HG02973 (cell line): Measurements from ENCODE around the gene KDM6B.
A peak's percentile ranks its signal among the peaks of the same experiment; 100 is the strongest.

ENCODE experiments used
- ATAC-seq: cut with Tn5 transposase; IDR thresholded peaks from one replicate; pipeline ENCODE4 v1.9.1; 2021; ENCODE audit warnings: moderate library complexity; ENCODE audit not compliant: unreplicated experiment

The KDM6B gene

DNA sequence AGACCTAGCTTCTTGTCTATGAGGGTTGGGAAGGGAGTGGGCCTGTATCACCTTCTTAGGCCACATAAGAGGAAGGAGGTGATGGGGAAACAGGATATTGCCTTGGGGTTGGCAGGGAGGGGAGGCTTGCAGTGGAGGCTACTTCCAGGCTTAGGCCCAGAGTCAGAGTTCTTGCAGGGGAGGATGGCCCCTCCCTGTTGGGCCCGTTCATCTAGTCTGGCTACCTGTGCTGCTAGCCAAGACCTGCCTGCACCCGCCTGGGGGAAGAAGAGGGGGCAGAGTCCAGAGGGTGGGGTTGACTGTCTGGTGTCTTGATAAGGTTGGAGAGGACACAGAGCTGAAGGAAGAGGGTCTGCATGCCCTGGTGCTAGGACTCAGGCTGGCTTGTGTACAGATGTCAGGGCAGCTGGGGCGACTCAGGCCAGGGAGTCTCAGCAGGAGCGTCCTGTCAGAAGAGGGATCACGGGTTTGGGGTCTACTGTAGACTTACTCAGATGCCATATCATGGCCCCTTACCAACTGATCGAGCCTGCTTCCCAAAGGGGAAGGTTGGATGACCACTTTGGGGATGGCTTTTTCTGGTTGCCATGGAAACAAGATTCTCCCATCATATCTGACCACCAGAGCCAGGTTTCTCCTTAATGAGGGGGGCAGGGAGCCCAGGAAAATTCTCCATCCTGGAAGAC lies 5.3 kb downstream of the KDM6B start:
- no peak for ATAC-seq

DNA sequence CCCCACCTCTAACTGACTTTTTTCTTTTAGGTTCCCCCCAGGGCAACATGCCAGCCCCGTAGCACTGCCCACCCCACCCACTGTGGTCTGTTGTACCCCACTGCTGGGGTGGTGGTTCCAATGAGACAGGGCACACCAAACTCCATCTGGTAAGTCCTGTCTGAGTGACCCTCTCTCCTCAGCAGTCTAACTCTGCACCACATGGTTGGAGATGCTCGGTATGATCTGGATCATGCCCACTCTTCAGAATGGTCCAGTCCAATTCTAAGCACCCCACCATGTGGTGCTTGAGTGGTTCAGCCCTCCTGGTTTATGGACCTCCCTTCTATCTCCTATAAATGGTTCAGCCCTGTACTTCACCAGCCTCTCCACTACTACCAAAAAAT lies 5.9 kb downstream of the KDM6B start:
- ATAC-seq, result no peak

DNA sequence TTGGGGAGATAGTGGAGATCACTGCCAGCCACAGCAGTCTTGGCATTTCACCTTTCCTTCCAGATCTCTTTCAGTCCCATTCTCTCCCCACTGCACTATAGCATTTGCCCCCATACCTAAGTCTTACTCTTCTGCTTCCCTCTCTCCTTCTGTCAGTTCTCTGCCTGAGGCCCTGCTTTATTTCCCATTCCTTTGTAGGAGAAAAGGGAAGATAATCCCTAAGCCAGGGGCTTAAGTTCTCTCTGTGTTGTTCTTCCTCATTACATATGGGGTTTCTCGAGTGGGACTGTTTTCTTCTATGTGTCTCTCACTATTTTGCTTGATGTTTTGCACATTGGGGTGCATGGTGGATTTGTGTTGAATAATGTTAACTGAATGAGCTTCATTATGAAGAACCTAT lies 6.4 kb downstream of the KDM6B start:
- no peak for ATAC-seq

DNA sequence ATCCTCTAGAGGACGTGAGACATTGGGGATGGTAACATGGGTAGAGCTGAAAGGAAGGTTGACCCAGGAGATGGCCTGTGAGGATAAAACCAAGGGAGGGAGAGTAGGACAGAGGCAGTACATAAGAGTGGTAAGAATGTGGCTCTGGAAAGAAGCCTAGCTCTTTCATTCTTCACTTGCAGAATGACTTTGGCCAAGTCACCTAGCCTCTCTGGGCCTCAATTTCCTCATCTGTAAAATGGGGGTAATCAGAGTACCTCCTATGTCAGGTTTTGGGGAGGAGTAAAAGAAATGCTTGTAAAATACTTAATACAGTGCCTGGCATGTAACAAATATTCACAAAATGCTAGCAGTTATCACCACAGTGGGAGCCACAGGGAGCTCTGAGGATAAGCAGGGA lies 6.9 kb downstream of the KDM6B start:
- ATAC-seq, result no peak

DNA sequence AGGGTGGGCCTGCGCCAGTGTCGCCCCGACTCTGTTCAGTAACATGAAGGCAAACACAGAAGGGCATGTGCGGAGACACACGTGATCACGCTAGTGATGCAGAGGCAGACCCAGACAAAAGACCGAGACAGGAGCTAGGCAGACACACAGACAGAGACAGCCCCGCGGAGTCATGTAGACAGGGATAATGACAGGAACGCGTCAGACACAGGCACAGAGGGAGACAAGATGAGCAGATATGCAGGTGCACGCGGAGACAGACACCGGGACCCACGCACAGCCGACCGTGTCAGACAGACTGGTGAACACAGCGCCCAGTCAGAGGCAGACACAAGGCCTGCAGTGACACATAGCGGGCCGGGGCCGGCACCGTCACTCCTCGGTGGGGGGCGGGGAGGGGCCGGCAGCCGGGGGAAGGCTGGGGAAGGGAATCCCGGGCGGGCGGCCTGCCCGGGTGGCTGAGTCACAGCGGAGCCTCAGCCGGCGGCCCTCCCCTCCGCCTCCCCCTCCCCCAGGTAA lies 7.4 kb downstream of the KDM6B start:
- ATAC-seq, result peak; percentile 7

DNA sequence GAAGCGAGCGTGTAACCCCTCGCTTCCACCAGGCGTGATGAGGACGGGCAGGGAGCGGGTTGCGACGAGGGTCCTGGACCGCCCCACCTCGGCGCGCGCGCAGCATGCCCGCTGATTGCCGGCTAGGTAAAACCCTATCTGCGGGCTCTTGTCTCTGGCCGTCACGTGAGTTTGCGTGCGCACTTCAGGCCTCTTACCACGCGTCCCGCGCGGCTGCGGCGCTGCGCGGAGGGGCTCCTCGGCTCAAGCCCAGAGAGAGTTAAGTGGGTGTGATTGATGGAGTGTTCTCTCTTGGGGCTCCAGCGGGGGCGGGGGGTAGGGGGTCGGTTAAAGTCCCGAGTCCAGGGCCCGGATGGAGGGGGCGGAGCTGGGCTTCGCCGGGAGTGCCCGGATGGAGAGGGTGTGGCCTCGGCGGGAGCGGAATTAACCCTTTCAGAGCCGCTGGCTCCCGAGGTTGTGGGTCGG lies 7.9 kb downstream of the KDM6B start:
- peak; percentile 13 for ATAC-seq

DNA sequence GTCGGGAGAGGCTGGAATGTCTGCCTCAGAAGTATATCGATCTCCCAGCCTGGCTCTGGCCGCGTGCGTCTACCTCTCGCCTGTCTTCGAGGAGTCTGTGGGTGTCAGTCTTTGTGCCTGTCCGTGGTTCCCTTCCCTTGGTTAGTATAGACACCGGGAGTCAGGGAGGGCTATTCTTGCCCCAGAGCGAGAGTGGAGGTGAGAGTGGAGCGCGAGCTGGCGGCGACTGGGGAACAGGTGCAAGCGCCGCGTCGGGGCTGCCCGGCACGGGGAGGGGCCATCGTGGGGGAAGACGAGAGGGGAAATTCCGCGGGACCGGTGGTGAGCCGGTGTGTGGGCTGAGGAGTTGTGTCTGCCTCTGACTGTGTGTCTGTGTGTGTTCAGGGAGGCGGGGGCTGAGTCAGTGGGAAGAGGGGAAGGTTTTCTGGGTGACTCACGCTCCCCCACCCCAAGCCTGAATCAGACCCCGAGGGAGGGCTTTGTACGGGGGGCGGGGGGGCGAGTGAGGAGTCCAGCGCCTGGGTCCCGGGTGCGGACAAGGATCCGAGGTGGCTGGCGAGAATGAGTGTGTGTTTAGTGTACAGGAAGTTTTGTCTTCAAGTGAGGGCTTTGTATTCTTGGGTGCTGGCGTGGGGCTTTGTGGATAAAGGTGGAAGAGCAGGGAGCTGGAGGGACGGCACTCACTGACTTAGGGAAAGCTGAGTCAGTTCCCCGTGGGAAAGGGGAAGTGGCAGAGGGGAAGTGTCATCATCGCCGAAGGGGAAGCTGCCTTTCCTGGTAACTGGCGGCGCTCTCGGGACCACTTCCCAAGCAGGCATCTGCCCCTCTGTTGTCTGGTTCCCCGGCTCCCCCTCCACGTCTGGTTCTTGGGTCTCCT lies 8.6 kb downstream of the KDM6B start:
- ATAC-seq, result peak; percentile 28

DNA sequence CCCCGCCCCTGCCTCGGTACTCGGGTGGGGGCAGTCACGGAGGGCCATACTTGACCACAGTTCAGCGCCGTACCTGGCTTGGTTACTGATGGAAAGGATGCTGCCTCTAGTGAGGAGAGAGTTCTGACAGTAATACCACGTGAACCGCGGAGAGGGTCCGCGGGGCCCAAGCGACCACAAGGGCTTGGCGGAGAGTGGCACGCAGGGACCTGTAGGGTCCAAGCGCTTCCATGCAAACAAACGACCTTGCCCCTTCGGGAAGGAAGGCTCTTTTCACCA lies 9.2 kb downstream of the KDM6B start:
- no peak for ATAC-seq

DNA sequence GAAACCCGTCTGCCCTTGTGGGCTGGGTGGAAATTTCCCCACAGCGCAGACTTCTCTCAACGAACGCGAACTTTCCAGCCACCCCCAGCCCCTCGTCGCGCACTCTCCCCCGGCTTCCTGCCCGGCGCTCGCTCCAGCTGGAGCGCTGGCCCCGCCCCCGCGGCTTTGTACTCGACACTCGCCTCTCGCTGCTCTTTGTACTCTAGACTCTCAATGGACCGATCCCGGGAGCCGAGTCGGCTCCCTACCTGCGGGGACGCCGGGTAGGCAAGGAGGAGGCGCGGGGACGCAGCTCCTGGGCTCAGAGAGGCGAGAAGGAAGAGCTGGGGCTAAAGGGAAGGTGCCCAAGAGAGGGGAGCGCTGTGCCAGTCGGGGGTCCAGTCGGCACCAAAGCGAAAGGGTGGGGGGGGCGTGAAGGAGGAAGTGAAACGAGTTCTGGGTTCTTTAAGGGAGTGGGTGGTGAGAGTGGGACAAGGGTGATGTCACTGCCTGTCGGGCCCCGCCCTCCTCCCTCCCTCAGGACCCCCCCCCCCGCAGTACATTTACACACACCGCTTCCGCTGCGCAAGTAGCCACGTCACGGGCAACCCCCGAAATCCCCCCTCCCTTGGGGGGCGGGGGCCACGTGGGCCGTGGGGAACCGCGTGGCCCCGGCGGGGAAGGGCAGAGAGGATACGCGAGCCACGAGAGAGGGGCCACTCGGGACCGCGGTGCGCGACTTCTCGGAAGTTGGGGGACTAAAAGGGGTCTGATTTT lies 9.7 kb downstream of the KDM6B start:
- ATAC-seq, result no peak

DNA sequence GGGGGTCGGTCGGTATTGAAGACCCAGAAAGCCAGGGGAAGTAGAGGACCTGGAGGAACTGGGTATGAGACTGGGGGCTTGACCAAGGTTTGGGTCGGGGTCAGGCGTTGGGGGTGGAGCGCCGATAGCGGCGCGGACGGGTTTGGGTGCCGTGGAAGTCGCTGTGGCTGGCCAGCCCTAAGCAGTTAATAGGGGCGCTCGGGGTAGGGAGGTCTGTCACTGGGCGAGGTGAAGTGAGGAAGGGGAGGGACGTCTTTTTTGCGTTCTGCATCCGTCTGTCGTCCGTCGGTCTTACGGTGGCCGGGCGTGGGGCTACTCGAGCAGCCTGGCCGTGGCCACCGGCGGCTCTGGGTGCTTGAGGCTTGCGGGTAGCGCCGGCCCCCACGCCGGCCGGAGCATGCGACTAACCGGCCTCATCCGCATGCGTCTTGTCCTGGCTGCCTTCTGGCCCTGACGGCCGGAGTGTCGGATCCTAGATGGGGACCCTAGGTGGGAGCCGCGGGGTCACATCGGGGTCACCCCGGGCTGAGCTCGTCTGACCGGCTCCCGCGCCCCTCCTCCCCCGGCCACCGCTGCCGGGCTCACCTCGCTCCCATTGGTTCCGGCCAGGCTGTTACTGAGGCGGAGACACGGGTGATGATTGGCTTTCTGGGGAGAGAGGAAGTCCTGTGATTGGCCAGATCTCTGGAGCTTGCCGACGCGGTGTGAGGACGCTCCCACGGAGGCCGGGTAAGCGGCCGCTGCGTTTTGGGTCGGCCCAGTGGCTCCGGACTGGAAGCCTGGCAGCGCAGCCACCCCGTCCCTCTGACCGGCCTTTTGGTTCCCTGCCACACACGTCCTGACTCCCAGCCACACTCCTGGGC lies 10.5 kb downstream of the KDM6B start:
- ATAC-seq, result peak; percentile 41

DNA sequence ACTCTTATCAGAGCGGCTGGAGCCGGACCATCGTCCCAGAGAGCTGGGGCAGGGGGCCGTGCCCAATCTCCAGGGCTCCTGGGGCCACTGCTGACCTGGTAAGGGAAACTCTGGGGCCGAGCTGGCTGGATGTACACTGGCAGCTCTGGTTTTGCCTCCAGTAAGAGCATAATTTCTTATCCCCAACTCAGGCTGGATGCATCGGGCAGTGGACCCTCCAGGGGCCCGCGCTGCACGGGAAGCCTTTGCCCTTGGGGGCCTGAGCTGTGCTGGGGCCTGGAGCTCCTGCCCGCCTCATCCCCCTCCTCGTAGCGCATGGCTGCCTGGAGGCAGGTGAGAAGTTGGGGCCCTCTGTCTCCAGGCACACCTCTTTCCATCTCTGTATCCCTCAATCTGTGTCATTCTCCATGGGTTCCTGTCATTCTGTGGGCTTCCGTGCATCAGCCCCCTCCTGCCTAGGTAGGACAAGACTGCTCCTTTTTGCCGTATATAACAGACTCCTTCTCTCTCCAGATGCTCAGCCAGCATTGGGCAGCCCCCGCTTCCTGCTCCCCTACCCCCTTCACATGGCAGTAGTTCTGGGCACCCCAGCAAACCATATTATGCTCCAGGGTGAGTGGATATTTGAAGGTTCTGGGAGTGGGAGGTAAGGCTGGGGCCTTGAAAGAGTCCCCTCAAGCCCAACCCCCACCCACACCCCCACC lies 11.5 kb downstream of the KDM6B start:
- ATAC-seq, result no peak

DNA sequence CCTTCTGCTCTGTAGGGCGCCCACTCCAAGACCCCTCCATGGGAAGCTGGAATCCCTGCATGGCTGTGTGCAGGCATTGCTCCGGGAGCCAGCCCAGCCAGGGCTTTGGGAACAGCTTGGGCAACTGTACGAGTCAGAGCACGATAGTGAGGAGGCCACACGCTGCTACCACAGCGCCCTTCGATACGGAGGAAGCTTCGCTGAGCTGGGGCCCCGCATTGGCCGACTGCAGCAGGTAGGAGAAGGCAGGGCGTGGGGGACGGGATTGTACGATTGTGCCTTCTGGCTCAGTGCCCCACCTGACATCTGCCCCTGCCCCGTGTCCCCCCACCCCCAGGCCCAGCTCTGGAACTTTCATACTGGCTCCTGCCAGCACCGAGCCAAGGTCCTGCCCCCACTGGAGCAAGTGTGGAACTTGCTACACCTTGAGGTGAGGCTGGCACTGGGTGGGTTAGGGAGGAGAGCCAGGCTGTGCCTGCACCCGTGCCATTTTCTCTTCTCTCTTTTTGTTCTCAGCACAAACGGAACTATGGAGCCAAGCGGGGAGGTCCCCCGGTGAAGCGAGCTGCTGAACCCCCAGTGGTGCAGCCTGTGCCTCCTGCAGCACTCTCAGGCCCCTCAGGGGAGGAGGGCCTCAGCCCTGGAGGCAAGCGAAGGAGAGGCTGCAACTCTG lies 12.2 kb downstream of the KDM6B start:
- ATAC-seq, result no peak

DNA sequence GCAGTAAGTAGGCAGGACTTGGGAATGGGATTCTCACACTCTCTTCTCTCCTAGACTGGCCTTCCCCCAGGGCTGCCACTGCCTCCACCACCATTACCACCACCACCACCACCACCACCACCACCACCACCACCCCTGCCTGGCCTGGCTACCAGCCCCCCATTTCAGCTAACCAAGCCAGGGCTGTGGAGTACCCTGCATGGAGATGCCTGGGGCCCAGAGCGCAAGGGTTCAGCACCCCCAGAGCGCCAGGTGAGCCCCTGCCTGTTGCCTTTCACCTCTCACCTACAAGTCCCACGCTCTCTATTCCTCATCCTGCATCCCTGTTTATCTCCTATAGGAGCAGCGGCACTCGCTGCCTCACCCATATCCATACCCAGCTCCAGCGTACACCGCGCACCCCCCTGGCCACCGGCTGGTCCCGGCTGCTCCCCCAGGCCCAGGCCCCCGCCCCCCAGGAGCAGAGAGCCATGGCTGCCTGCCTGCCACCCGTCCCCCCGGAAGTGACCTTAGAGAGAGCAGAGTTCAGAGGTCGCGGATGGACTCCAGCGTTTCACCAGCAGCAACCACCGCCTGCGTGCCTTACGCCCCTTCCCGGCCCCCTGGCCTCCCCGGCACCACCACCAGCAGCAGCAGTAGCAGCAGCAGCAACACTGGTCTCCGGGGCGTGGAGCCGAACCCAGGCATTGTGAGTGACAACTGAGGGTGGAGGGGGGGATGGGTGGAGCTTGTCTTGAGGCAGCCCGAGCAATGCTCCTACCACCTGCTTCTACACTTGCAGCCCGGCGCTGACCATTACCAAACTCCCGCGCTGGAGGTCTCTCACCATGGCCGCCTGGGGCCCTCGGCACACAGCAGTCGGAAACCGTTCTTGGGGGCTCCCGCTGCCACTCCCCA lies 13.0 kb downstream of the KDM6B start:
- no peak for ATAC-seq

DNA sequence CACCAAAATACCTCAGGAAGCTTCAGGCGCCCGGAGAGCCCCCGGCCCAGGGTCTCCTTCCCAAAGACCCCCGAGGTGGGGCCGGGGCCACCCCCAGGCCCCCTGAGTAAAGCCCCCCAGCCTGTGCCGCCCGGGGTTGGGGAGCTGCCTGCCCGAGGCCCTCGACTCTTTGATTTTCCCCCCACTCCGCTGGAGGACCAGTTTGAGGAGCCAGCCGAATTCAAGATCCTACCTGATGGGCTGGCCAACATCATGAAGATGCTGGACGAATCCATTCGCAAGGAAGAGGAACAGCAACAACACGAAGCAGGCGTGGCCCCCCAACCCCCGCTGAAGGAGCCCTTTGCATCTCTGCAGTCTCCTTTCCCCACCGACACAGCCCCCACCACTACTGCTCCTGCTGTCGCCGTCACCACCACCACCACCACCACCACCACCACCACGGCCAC lies 14.1 kb downstream of the KDM6B start:
- ATAC-seq, result no peak

DNA sequence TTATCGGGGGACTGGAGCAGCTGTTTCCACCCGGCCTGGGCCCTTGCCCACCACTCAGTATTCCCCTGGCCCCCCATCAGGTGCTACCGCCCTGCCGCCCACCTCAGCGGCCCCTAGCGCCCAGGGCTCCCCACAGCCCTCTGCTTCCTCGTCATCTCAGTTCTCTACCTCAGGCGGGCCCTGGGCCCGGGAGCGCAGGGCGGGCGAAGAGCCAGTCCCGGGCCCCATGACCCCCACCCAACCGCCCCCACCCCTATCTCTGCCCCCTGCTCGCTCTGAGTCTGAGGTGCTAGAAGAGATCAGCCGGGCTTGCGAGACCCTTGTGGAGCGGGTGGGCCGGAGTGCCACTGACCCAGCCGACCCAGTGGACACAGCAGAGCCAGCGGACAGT lies 14.7 kb downstream of the KDM6B start:
- ATAC-seq, result no peak

DNA sequence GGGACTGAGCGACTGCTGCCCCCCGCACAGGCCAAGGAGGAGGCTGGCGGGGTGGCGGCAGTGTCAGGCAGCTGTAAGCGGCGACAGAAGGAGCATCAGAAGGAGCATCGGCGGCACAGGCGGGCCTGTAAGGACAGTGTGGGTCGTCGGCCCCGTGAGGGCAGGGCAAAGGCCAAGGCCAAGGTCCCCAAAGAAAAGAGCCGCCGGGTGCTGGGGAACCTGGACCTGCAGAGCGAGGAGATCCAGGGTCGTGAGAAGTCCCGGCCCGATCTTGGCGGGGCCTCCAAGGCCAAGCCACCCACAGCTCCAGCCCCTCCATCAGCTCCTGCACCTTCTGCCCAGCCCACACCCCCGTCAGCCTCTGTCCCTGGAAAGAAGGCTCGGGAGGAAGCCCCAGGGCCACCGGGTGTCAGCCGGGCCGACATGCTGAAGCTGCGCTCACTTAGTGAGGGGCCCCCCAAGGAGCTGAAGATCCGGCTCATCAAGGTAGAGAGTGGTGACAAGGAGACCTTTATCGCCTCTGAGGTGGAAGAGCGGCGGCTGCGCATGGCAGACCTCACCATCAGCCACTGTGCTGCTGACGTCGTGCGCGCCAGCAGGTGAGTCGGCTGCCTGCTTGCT lies 15.2 kb downstream of the KDM6B start:
- ATAC-seq, result no peak

DNA sequence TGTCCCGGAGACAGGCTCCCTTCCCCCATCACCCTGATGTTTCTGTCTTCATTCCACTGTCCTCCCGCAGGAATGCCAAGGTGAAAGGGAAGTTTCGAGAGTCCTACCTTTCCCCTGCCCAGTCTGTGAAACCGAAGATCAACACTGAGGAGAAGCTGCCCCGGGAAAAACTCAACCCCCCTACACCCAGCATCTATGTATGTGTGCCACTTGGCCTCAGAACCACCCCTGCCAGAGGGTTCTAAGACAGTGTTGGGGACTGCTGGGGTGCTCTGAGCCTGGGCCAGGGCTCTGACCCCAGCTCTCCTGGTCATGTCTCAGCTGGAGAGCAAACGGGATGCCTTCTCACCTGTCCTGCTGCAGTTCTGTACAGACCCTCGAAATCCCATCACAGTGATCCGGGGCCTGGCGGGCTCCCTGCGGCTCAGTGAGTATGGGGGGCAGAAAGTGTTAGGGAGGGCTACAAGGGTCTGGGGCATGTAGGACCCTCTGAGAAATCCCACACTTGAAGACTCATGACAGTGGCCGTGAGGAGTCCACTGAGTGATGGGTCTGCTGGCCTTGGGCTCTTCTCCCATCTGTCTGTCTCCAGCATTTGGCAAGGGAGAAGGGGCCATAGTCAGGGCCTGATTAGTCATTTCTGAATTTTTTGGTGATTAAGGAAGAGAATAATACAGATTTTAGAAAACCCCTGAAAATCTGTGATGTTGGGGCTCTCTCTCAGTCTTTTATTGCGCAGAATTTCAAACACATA lies 15.9 kb downstream of the KDM6B start:
- ATAC-seq, result no peak
